Stimulated activated CD8-positive, alpha-beta memory T cell treated with anti-CD3 and anti-CD28 coated beads, Interleukin-12 subunit alpha, Interleukin-12 subunit beta, amount 100 ng/mL, for 24 hours (primary cell): ENCODE data around the gene SLC25A13.
"Not testable (repeated sequence)": the region's sequence is repeated elsewhere in the genome, so short reads cannot be mapped to it uniquely, and the experiment has no call there.

Source experiments
- DNase-seq: peaks from one replicate; pipeline ENCODE4 v3.0.0-alpha.2; 2020; ENCODE audit errors: extremely low read depth

Gene SLC25A13

DNA sequence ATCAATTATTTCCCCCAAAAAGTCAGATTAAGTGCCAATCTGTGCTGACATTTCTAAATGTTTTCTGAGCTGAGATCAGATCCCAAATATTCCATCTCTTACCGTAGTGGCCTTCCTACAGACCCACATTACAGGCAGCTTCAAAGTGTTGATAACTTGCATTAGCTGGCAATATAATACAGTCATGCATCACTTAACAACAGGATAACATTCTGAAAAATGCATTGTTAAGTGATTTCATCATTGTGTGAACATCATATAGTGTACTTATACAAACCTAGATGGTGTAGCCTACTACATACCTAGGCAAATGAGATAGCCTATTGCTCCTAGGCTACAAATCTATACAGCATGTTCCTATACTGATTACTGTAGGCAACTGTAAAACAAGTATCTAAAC, 22.4 kb downstream of the SLC25A13 start:
- DNase-seq = no peak

GRCh38 chr7:96297876-96298275, 24.0 kb downstream of the SLC25A13 start:
- DNase-seq = no peak

GRCh38 chr7:96297446-96297845, 24.5 kb downstream of the SLC25A13 start:
- not testable (repeated sequence) for DNase-seq

DNA sequence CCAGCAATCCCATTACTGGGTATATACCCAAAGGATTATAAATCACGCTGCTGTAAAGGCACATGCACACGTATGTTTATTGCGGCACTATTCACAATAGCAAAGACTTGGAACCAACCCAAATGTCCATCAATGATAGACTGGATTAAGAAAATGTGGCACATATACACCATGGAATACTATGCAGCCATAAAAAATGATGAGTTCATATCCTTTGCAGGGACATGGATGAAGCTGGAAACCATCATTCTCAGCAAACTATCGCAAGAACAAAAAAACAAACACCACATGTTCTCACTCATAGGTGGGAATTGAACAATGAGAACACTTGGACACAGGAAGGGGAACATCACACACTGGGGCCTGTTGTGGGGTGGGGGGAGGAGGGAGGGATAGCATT, 28.0 kb downstream of the SLC25A13 start:
- DNase-seq = not testable (repeated sequence)

DNA sequence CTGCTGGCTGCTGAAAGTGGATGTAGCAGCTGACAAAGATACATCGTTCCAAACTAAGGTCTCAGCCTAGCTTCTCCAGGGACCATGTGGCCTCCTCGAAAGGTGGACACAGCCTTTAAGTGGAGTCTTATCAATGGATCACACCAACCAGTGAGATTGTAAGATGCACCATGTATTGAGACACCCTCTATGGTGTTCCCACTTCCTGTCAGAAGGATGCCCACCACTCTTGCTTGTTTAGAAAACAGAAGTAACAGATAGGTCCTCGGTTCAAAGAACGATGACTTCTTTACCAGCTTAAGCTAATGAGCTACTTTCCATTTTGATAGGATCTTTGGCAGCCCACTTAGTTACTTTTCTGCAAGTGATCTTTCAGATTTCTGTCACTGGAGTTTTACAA, 34.3 kb downstream of the SLC25A13 start:
- no peak for DNase-seq

- DNase-seq = no peak
These were observed 34.8 kb downstream of the SLC25A13 start for GRCh38 chr7:96287132-96287531.

DNA sequence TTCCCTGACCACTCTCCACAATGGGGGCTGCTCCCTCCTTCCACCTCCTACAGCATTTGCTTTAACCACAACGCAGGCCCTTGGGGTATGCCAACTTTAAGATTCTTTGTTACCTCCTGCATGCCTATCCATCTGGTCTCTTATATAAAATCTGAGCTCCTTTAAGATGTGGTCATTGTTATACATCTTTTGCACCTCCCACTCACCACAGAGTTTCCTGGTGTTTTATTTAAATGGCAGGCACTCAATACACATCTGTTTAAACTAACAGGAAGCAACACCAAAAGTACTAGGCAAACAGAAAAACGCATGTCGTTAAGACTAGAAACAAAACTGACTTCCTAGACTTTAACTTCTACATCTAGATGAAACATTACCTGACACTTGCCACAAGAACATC, 36.3 kb downstream of the SLC25A13 start:
- no peak for DNase-seq

DNA sequence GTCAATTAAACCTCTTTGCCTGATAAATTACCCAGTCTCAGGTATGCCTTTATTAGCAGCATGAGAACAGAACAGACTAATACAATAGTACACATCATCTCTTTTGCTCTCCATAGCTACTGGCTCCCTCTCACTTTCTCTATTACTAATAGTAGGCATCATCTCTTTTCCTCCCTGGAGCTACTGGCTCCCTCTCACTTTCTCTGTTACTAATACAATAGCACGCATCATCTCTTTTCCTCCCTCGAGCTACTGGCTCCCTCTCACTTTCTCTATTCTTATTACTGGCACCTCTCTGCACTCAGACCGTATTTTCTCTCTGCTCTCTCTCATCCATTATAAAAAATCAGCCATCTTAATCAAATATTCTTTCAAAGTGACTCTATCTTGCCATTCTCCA, 37.1 kb downstream of the SLC25A13 start:
- DNase-seq = no peak

GRCh38 chr7:96284240-96284639, 37.7 kb downstream of the SLC25A13 start:
- no peak for DNase-seq

GRCh38 chr7:96282835-96283234, 39.1 kb downstream of the SLC25A13 start:
- no peak for DNase-seq

- DNase-seq = no peak
These were observed 44.0 kb downstream of the SLC25A13 start for GRCh38 chr7:96277921-96278320.

- DNase-seq = no peak
These were observed 45.9 kb downstream of the SLC25A13 start for GRCh38 chr7:96276019-96276418.

GRCh38 chr7:96273716-96274115, 48.2 kb downstream of the SLC25A13 start:
- no peak for DNase-seq

- no peak for DNase-seq
These were observed 52.5 kb downstream of the SLC25A13 start for GRCh38 chr7:96269246-96269994.

- no peak for DNase-seq
These were observed 55.3 kb downstream of the SLC25A13 start for GRCh38 chr7:96266580-96266979.

DNA sequence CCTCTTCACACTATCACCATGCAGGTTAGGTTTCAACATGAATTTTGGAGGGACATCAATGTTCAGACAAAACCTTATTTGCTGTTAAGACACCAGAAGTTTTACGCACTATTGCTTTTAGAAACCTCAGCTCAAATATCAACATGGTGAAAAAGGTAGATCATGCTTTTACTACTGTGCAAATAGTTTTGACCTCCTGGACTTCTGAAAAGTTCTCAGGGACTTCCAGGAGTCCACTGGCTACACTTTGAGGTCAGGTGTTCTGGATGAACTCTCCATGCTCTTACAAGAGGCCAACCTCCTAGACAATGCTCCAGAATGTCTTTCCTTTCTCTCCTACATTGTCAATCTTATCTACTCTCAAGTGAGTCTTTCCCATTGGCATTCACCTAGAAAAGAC, 55.9 kb downstream of the SLC25A13 start:
- no peak for DNase-seq

GRCh38 chr7:96253964-96254363, 67.9 kb downstream of the SLC25A13 start:
- DNase-seq = no peak

DNA sequence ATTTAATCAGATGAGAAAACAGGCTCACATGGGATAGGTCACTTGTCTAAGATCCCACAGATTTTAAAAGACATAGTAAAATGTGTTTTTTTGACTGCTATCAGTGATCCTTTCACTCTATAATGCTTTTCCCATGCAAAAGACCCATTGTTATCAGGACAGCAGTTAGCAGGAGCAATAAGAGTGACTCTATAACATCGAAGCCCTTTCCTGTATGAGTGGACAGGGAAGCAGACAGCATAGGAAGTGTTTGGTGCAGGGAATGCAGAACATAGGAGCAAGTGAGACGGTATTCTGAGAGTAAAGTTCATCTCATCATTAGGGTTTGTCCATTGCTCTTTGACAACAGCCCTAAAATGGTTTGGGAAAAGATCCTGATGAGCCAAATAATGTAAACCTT, 68.5 kb downstream of the SLC25A13 start:
- no peak for DNase-seq

GRCh38 chr7:96250776-96251361, 71.0 kb downstream of the SLC25A13 start:
- no peak for DNase-seq

DNA sequence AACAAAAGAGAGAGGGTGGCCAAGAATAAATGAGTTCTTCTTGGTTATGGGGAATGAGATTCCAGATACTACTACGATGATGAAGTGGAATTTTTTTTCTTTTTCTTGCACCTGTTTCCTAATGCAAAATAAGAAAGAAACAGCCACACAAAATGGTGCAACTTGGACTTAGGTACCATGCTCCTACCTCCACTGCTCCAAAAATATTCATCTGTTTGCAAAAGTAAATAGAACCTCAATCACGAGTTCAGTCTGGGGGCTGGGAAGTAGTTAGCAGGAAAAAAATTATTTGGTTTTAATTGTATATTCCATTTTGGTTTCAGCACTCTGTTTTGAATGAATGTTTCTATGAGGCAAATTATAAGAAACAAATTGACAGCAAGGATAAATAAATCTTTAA, 73.5 kb downstream of the SLC25A13 start:
- DNase-seq = no peak

GRCh38 chr7:96246919-96247318, 75.0 kb downstream of the SLC25A13 start:
- no peak for DNase-seq

DNA sequence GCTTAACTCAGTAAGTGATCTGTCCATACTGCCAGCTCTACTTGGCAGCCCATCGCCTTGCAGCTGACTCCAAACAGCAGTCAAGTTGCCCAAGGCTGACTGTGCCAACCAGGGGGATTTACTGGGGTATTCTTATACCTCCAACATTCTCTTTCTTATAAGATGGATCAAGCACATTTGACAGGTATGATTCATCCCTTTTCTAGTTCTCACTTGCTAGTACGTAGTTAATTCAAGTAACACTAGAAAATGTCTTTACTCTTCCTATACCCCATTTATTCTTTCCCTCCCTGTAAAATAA, 77.0 kb downstream of the SLC25A13 start:
- DNase-seq = no peak

DNA sequence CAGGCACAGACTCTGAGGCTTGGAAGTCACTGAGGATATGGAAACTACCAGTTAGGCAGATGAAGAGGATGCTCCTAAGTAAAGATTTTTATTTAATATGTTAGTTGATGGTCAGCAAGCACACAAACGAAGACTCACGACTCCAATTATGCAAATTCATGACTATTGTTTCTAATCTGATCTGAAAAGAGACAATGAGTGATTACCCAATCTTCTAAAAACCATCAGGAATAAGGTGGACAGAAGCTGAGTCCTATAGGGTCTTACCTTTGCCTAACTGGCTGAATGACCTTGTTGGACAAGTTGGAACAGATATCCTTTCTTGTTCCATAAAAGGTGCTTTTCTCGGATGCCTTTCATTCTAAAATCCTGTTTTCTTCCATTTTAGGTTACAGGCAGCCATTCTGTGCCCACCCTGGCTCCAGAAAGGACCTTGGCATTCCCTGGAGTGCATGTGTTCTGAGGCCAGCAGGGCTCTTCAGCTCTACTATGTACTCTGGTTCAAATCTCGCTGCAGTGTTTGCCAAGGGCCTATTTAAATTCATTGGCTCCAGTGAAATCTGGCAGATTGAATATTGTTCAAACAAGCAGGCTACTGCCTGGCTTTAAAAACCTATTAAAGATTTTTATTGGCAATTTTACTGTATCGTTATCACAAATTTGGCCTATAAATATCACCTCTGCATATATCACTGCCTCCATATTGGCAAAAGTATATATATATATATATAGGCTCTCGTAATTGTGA, 77.5 kb downstream of the SLC25A13 start:
- no peak for DNase-seq
